Gastrocnemius medialis (tissue), 4 donors: ENCODE measurements around the gene AIG1. TPM values are rescaled to one million over a fixed set of nuclear protein-coding genes. Genes with fewer than 3 reads are reported as not detected.

ENCODE experiments used
- ATAC-seq, 2 donors: fragments of 150-250 bp; one replicate each; pipeline ENCODE4 v1.9.1; 2016
- DNase-seq, 2 donors: peaks; one replicate each; pipeline ENCODE4 v3.0.0-alpha.2; 2019
- H3K27ac ChIP-seq, 4 donors: fragments of 200-600 bp; sonication (generic); 1 replicate in 1 of 4; 2 replicates in 3 of 4; pipeline ENCODE4 v1.5.1; 2016 to 2018; ENCODE audit warnings: mild to moderate bottlenecking in 2 of 4, moderate library complexity in 1 of 4
- H3K27me3 ChIP-seq, 3 donors: fragments of 200-600 bp; sonication (generic) in 2 of 3; 1 replicate in 1 of 3; 2 replicates in 2 of 3; pipeline versions ENCODE4 v1.5.1 to v1.6.0; 2016 to 2019; ENCODE audit warnings: mild to moderate bottlenecking in 1 of 3, moderate library complexity in 1 of 3
- H3K36me3 ChIP-seq, 2 donors: fragments of 200-600 bp; sonication (generic) in 1 of 2; one replicate each; pipeline ENCODE4 v1.5.1; 2017 to 2018
- H3K4me1 ChIP-seq, 2 donors: fragments of 200-600 bp; sonication (generic) in 1 of 2; one replicate each; pipeline ENCODE4 v1.5.1; 2016 to 2017; ENCODE audit warnings: mild to moderate bottlenecking in 2 of 2
- H3K4me3 ChIP-seq, 4 donors: fragments of 200-600 bp; sonication (generic) in 3 of 4; 1 replicate in 1 of 4; 2 replicates in 3 of 4; pipeline ENCODE4 v1.5.1; 2016 to 2019; ENCODE audit warnings: mild to moderate bottlenecking in 2 of 4
- H3K9me3 ChIP-seq, 3 donors: fragments of 200-600 bp; sonication (generic) in 2 of 3; 1 replicate in 1 of 3; 2 replicates in 2 of 3; pipeline ENCODE4 v1.5.1; 2016 to 2019
- POLR2A ChIP-seq, 2 donors: fragments of 450-650 bp; IDR thresholded peaks; one replicate each; pipeline ENCODE4 v1.6.1; 2017; ENCODE audit warnings: antibody characterized with exemption in 2 of 2, mild to moderate bottlenecking in 2 of 2, moderate library complexity in 2 of 2
- in situ Hi-C, 4 donors: fragments of 200-750 bp; cut with MboI; loops; one replicate each; pipeline versions ENCODE4 v1.15.0 to v1.8.0; 2017; ENCODE audit warnings: low sequenced_read_pairs in 4 of 4
- intact Hi-C: fragments of 100-400 bp; cut with DNase I; formaldehyde crosslinking; loops from one replicate; pipeline ENCODE4 v1.15.1; 2023; ENCODE audit warnings: low total_unique reads
- total RNA-seq, 4 donors: library from RNA; depleted of rRNA; stranded (reverse); fragments of >200 nt; gene quantifications; one replicate each; pipeline versions ENCODE4 v1.1.0 to v1.2.3, GENCODE V29; 2016
- TF ChIP-seq, protein P1 (sequence below), 5 experiments: fragments of 450-650 bp in 3 of 5; fragments of 200-600 bp in 2 of 5; sonication (generic) in 2 of 5; IDR thresholded peaks in 4 of 5; conservative IDR thresholded peaks in 1 of 5; 1 replicate in 4 of 5; 2 replicates in 1 of 5; pipeline ENCODE4 v1.5.1; 2016 to 2019; ENCODE audit warnings: antibody characterized with exemption in 5 of 5, mild to moderate bottlenecking in 3 of 5, moderate library complexity in 3 of 5

Gene AIG1
- total RNA-seq, 4 donors from 2014 or later: 5.3 to 10.3 (median 5.7) TPM

DNA sequence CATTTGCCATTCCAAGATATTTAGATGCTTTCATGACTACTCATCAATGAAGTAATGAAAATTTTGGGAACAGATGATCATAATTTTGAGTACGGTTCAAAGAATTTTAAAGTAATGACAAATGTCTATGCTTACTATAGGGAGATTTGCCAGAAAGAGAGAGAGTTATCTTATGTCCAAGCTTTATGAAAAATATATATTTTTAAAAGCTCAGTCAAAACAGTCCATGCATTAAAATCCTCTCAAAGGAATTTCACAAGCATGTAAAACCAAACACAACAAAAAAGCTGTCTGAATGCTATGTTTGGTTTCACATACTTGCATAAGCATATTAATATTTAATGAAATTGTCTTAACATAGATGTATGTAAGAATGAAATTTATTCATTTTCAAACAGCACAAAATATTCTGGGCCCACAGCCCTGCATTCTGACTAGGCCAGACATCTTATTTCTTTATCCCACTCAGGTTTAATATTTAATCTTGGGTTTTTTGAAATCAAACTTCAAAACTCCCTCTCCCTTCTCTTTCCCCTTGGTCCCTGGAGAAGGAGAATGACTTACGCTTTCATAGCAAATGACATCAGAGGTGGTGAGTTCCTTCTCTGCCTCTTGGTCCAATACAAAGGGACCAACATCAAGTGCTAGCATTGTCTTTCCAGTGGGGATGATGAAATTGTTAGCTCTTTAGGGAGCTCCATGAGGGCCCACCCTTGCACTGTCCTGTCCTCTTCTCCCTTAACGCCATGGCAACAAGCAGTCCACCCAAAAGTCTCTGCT lies 295.6 kb downstream of the AIG1 start:
- Histone ChIP-seq H3K4me1 (no peaks in the 10 kb centered on the region), H3K9me3 (no peaks in the 10 kb centered on the region), H3K4me3 (no peak overlapping the region), H3K27me3 (no peaks in the 10 kb centered on the region), H3K36me3 (no peaks in the 10 kb centered on the region), H3K27ac (no peak overlapping the region)
- intact Hi-C loops (no loop called here), in situ Hi-C loops (no loop called here)
- no peak for DNase-seq
- ATAC-seq: no peak
- no peak for TF ChIP-seq POLR2A (IDR thresholded peaks at IDR 0.05)
- TF ChIP-seq, protein P1, sequence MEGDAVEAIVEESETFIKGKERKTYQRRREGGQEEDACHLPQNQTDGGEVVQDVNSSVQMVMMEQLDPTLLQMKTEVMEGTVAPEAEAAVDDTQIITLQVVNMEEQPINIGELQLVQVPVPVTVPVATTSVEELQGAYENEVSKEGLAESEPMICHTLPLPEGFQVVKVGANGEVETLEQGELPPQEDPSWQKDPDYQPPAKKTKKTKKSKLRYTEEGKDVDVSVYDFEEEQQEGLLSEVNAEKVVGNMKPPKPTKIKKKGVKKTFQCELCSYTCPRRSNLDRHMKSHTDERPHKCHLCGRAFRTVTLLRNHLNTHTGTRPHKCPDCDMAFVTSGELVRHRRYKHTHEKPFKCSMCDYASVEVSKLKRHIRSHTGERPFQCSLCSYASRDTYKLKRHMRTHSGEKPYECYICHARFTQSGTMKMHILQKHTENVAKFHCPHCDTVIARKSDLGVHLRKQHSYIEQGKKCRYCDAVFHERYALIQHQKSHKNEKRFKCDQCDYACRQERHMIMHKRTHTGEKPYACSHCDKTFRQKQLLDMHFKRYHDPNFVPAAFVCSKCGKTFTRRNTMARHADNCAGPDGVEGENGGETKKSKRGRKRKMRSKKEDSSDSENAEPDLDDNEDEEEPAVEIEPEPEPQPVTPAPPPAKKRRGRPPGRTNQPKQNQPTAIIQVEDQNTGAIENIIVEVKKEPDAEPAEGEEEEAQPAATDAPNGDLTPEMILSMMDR (IDR thresholded peaks at IDR 0.05 in 4 of 5, conservative IDR thresholded peaks at IDR 0.05 in 1 of 5): no peak

DNA sequence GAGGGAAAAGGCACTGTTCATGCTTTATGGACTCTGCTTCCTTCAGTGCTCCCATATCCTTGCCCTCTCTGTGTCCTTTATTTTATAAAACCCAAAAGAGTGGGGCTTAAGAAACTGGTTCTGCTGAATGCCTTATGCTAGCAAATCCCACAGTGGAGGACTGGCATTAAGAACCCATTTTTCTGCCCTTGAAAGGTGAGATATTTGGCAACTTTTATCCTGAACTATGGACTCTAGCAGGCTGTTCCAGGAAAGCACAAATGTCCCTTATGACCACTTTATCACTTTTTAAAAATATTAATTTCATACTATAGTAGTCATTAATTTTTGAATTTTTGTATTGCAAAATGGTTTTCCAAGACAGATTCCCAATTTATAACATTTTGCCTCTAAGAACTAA lies 296.5 kb downstream of the AIG1 start:
- no peak for TF ChIP-seq POLR2A (IDR thresholded peaks at IDR 0.05)
- TF ChIP-seq, protein P1 (IDR thresholded peaks at IDR 0.05 in 4 of 5, conservative IDR thresholded peaks at IDR 0.05 in 1 of 5): no peak
- in situ Hi-C loops: no loop called here
- H3K36me3 ChIP-seq: no peaks in the 10 kb centered on the region
- DNase-seq (no peak), ATAC-seq (no peak)
- no peaks in the 10 kb centered on the region for H3K27me3 ChIP-seq
- H3K4me1 ChIP-seq: no peaks in the 10 kb centered on the region
- no peak overlapping the region for H3K27ac ChIP-seq
- H3K9me3 ChIP-seq: no peaks in the 10 kb centered on the region
- H3K4me3 ChIP-seq: no peak overlapping the region
- intact Hi-C loops: no loop called here

DNA sequence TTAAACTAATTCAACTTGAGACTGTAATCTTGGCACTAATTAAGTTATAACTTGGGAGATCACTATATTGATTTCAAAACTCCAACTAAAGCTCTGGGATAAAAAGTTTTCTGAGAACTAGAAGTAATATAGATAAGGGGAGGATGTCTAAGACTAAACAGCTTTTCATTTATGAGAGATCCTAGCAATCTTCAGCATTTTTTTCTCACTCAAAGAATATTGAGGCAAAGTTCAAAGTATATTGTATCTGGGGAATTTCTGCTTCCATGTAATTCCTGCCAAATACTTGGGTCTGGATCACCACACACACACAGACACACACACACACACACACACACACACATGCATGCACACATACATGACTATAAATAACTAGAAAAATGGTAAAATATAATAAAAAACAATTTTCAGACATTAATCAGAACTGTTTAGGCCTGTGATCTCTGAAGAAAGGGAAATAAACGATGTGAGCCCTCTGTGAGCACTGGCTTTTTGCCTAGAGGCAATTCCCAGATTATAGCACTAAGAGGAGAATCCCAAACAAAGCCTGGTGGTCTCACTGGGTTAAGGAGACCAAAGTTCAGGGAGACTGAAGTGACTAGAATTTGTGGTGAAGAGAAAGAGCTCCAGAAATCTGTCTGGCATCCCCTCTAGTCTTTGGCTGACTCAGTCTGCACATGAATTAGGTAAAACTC lies 297.0 kb downstream of the AIG1 start:
- Histone ChIP-seq H3K27ac (no peak overlapping the region), H3K9me3 (no peaks in the 10 kb centered on the region), H3K4me1 (no peaks in the 10 kb centered on the region), H3K36me3 (no peaks in the 10 kb centered on the region), H3K27me3 (no peaks in the 10 kb centered on the region), H3K4me3 (no peak overlapping the region)
- TF ChIP-seq, protein P1 (IDR thresholded peaks at IDR 0.05 in 4 of 5, conservative IDR thresholded peaks at IDR 0.05 in 1 of 5): no peak
- no peak for TF ChIP-seq POLR2A (IDR thresholded peaks at IDR 0.05)
- intact Hi-C loops (no loop called here), in situ Hi-C loops (no loop called here)
- DNase-seq (no peak), ATAC-seq (no peak)

DNA sequence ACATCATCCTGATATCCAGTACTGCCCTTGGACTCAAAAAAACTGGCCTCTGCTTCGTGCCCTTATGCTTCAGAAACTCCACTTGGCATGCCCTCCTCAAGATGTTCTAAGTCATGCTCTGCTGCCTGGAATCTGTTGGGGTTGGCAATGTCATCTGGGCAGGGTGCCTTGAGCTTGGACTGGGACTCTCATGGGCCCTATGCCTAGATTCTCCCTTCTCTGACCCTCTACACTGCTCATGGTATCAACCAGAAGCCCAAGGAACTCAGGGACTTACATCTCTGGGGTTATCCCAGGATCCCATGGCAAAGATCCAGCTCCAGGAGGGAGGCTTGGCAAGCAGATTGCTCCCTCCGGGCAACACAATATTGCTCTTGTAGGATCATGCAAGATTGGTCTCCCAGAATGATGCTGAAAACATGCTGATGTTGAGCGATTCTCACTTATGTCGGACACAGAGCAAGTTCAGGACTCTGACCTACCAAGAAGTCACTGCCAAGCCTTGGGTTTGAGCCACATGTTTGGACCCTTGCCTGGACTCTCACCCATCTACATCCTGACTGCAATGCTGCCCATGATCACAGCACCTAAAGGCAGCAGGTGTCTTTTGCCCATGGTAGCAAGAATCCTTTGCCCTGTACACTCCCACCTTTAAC lies 301.0 kb downstream of the AIG1 start:
- no peak for ATAC-seq
- no peaks in the 10 kb centered on the region for H3K9me3 ChIP-seq
- no peak overlapping the region for H3K4me3 ChIP-seq
- intact Hi-C loops (no loop called here), in situ Hi-C loops (no loop called here)
- TF ChIP-seq, protein P1 (IDR thresholded peaks at IDR 0.05 in 4 of 5, conservative IDR thresholded peaks at IDR 0.05 in 1 of 5): no peak
- H3K36me3 ChIP-seq: no peaks in the 10 kb centered on the region
- no peak for DNase-seq
- no peak overlapping the region for H3K27ac ChIP-seq
- H3K4me1 ChIP-seq: no peaks in the 10 kb centered on the region
- no peaks in the 10 kb centered on the region for H3K27me3 ChIP-seq
